Fibroblast of peridontal ligament (primary cell): ENCODE measurements around the gene CAMK1.

ENCODE experiments used
- DNase-seq: peaks from one replicate; pipeline ENCODE4 v3.0.0-alpha.2; 2010; ENCODE audit errors: extremely low read depth

CAMK1 gene

GRCh38 chr3:9769426-9770275 lies at the start of gene CAMK1:
CAMK1 (minus strand) TSS chr3:9769947; CDS start chr3:9767749, 2,198 bp downstream.
- DNase-seq = peak; percentile 48

GRCh38 chr3:9818666-9819335 lies 49.1 kb upstream of the CAMK1 start:
- no peak for DNase-seq

GRCh38 chr3:9817436-9817835 lies 47.7 kb upstream of the CAMK1 start:
- DNase-seq = no peak

GRCh38 chr3:9815986-9816385 lies 46.2 kb upstream of the CAMK1 start:
- DNase-seq = no peak

- DNase-seq = no peak
These were observed 43.2 kb upstream of the CAMK1 start for GRCh38 chr3:9812870-9813483.

- DNase-seq = no peak
These were observed 41.1 kb upstream of the CAMK1 start for GRCh38 chr3:9810846-9811245.

GRCh38 chr3:9810433-9810770 lies 40.7 kb upstream of the CAMK1 start:
- no peak for DNase-seq

- DNase-seq = peak; percentile 54
These were observed 40.1 kb upstream of the CAMK1 start, which contains the start of gene TTLL3 for GRCh38 chr3:9809615-9810432. TTLL3 (plus strand) TSS chr3:9810262; CDS start chr3:9810662, 400 bp downstream.

- DNase-seq = no peak
These were observed 39.5 kb upstream of the CAMK1 start for GRCh38 chr3:9809239-9809614.

GRCh38 chr3:9808345-9809037 lies 38.7 kb upstream of the CAMK1 start:
- DNase-seq = no peak

- DNase-seq = no peak
These were observed 38.2 kb upstream of the CAMK1 start for GRCh38 chr3:9807981-9808344.

GRCh38 chr3:9806688-9807589 lies 37.2 kb upstream of the CAMK1 start:
- DNase-seq = no peak

GRCh38 chr3:9806137-9806536 lies 36.4 kb upstream of the CAMK1 start:
- DNase-seq = no peak

GRCh38 chr3:9804996-9805395 lies 35.2 kb upstream of the CAMK1 start:
- DNase-seq = no peak

GRCh38 chr3:9803494-9803893 lies 33.7 kb upstream of the CAMK1 start:
- DNase-seq = no peak

GRCh38 chr3:9800529-9800928 lies 30.8 kb upstream of the CAMK1 start:
- no peak for DNase-seq

- no peak for DNase-seq
These were observed 27.6 kb upstream of the CAMK1 start for GRCh38 chr3:9797196-9797945.

- no peak for DNase-seq
These were observed 25.5 kb upstream of the CAMK1 start for GRCh38 chr3:9795207-9795606.

GRCh38 chr3:9794400-9794799 lies 24.7 kb upstream of the CAMK1 start:
- no peak for DNase-seq
